ENCODE results near the gene DHX30. TPM values are rescaled to one million over a fixed set of nuclear protein-coding genes. Genes with fewer than 3 reads are reported as not detected.

Gene DHX30
- total and polyA plus RNA-seq, 2 donors (not counting 1 experiment from before 2014, with no cell fraction given), result 27.4 to 47.1 TPM

DNA sequence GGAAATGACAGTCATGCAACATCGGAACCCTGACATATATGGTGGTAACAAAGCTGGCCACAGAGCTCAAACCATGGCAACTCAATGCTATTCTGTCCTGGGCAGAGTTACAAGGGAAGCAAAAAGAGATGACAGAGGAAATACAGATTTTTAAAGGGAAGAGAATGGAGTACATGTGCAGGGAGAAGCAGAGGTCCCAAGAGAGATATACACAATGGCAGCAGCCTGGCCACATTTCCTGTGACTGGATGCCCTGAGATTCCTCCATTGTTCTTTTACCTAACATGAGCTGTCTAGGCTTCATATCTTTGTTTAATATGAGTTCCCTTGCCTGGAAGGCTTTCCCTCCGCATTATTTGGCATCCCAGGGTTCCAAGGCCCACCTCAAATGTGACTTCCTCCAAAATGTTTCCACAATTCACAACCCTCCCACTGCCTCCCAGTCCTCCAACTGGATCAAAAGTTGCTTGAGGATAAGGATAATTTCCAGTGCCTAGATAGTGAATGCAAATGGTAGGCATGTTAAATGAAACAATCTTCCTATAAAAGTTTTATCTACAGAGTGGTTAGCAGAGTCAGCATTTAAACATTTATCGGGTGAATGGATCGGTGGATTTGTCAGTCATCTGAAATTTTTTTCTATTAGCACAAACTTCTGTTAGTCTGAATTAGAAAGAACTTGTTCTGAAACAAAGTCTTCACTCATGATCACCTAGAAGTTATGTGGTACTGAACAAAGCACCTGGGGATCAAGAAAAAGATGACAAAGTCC is 86.2 kb downstream of the DHX30 start:
- Histone ChIP-seq H3K9ac (ENCODE audit: insufficient read depth, low read length) (no peak overlapping the region), H3K79me2 (ENCODE audit: control insufficient read depth, insufficient read depth, low read length) (no peaks in the 10 kb centered on the region), H3K9me3 (ENCODE audit: control insufficient read depth, insufficient read depth, low read depth, low read length) (no peaks in the 10 kb centered on the region), H3K4me2 (ENCODE audit: extremely low read depth, insufficient read depth, low read length) (no peak overlapping the region), H4K20me1 (ENCODE audit: control insufficient read depth, extremely low read depth, insufficient read depth, low read length) (no peaks in the 10 kb centered on the region), H3K4me3 (replicated peaks in 1 of 4; ENCODE audit: control extremely low read depth in 1 of 4, insufficient read depth in 1 of 4, low read depth in 3 of 4, low read length in 4 of 4) (no peak overlapping the region), H3K4me1 (ENCODE audit: control insufficient read depth, extremely low read depth, insufficient read depth, low read length) (no peaks in the 10 kb centered on the region), H3K27ac (ENCODE audit: insufficient read depth, low read length) (no peak overlapping the region), H2AFZ (ENCODE audit: low read length) (no peak overlapping the region), H3K27me3 (ENCODE audit: control insufficient read depth, insufficient read depth, low read length) (no peaks in the 10 kb centered on the region), H3K36me3 (ENCODE audit: control insufficient read depth, insufficient read depth, low read length) (no peaks in the 10 kb centered on the region)
- no peak for DNase-seq (ENCODE audit: low read depth in 2 of 2)
- TF ChIP-seq EZH2 (IDR thresholded peaks at IDR 0.05; ENCODE audit: low read length, missing control alignments), result no peak
- TF ChIP-seq, protein P1, sequence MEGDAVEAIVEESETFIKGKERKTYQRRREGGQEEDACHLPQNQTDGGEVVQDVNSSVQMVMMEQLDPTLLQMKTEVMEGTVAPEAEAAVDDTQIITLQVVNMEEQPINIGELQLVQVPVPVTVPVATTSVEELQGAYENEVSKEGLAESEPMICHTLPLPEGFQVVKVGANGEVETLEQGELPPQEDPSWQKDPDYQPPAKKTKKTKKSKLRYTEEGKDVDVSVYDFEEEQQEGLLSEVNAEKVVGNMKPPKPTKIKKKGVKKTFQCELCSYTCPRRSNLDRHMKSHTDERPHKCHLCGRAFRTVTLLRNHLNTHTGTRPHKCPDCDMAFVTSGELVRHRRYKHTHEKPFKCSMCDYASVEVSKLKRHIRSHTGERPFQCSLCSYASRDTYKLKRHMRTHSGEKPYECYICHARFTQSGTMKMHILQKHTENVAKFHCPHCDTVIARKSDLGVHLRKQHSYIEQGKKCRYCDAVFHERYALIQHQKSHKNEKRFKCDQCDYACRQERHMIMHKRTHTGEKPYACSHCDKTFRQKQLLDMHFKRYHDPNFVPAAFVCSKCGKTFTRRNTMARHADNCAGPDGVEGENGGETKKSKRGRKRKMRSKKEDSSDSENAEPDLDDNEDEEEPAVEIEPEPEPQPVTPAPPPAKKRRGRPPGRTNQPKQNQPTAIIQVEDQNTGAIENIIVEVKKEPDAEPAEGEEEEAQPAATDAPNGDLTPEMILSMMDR (conservative IDR thresholded peaks at IDR 0.05 in 1 of 2, IDR thresholded peaks at IDR 0.05 in 1 of 2; ENCODE audit: low read depth in 1 of 2, low read length in 2 of 2), result no peak

DNA sequence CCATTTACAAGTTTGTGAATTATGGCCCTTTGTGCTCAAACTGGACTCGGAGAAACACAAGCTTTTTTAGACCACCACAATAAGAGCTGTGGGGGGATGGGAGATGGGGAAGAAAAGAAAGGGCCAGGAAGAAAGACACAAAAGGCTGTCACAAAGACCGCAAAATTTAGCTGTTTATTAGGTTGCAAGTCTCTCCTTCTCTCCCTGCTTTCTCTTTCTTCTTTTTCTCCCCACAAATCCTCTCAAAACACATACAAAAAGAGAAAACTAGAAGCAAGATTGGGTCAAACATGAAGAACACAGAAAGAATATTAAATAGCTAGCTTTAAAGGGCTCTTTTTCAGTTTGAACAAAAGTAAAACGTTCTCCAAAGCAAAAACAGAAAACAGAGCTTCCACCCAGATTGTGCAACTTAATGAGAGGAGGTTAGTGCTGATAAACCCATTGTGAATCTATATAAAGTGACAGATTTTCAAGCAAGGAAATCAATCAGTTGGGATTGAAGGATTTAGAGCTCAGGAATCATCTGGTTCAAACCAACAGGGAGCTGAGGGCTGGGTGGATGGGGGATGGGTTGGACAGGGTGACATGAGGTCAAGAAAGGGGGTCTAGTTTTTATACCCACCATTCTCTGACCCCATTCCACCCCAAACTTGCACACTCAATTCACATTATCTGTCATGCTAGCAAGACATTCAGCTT is 87.3 kb downstream of the DHX30 start:
- no peaks in the 10 kb centered on the region for H3K79me2 ChIP-seq (ENCODE audit: control insufficient read depth, insufficient read depth, low read length)
- DNase-seq (ENCODE audit: low read depth in 2 of 2), result no peak
- H3K9ac ChIP-seq (ENCODE audit: insufficient read depth, low read length), result no peak overlapping the region
- no peak for TF ChIP-seq EZH2 (IDR thresholded peaks at IDR 0.05; ENCODE audit: low read length, missing control alignments)
- H3K27me3 ChIP-seq (ENCODE audit: control insufficient read depth, insufficient read depth, low read length), result no peaks in the 10 kb centered on the region
- H4K20me1 ChIP-seq (ENCODE audit: control insufficient read depth, extremely low read depth, insufficient read depth, low read length), result no peaks in the 10 kb centered on the region
- no peak overlapping the region for H3K4me2 ChIP-seq (ENCODE audit: extremely low read depth, insufficient read depth, low read length)
- no peaks in the 10 kb centered on the region for H3K9me3 ChIP-seq (ENCODE audit: control insufficient read depth, insufficient read depth, low read depth, low read length)
- H2AFZ ChIP-seq (ENCODE audit: low read length), result no peak overlapping the region
- no peak overlapping the region for H3K4me3 ChIP-seq (replicated peaks in 1 of 4; ENCODE audit: control extremely low read depth in 1 of 4, insufficient read depth in 1 of 4, low read depth in 3 of 4, low read length in 4 of 4)
- no peak overlapping the region for H3K27ac ChIP-seq (ENCODE audit: insufficient read depth, low read length)
- no peaks in the 10 kb centered on the region for H3K4me1 ChIP-seq (ENCODE audit: control insufficient read depth, extremely low read depth, insufficient read depth, low read length)
- H3K36me3 ChIP-seq (ENCODE audit: control insufficient read depth, insufficient read depth, low read length), result no peaks in the 10 kb centered on the region

DNA sequence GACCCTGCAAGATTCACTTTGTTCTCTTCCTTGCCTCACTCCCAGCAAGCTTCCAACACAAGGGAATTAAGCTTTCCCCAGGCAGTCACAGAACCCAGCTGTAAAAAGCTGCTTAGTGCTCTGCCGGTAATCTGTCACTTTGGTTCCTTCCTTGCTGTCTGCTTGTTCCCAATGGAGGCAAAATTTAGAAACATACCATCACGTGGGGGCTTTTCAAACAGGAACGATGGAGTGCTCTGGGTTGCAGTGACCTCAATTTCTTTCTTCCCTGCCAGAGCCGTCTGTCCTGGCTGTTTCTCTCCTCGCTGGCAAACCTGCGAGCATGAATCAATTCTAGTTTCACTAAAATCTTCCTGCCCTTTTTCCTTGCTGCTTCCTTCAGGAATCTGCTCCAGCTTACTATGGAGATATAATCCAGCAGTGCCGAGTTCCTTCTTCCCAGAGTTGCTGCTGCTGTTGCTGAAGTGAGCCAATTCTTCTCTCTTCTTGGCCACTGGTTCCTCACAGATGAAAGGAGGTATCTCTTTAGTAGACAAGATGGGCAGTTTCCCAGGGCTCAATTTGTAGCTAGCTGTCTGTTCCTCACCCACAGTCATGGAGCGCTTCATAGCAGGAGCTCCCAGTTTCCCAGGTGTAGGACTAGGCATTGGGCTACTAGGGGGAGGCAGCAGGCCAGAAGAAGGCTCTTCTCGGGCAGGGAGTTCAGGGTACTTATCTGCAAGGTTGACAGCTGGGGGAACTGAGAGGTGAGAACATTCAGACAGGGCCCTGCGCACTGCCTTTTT is 88.1 kb downstream of the DHX30 start:
- H3K9ac ChIP-seq (ENCODE audit: insufficient read depth, low read length), result no peak overlapping the region
- H3K4me1 ChIP-seq (ENCODE audit: control insufficient read depth, extremely low read depth, insufficient read depth, low read length), result no peaks in the 10 kb centered on the region
- H3K79me2 ChIP-seq (ENCODE audit: control insufficient read depth, insufficient read depth, low read length), result no peaks in the 10 kb centered on the region
- H2AFZ ChIP-seq (ENCODE audit: low read length), result no peak overlapping the region
- H3K4me2 ChIP-seq (ENCODE audit: extremely low read depth, insufficient read depth, low read length), result no peak overlapping the region
- no peak overlapping the region for H3K4me3 ChIP-seq (replicated peaks in 1 of 4; ENCODE audit: control extremely low read depth in 1 of 4, insufficient read depth in 1 of 4, low read depth in 3 of 4, low read length in 4 of 4)
- TF ChIP-seq, protein P1 (conservative IDR thresholded peaks at IDR 0.05 in 1 of 2, IDR thresholded peaks at IDR 0.05 in 1 of 2; ENCODE audit: low read depth in 1 of 2, low read length in 2 of 2), result no peak
- no peak for TF ChIP-seq EZH2 (IDR thresholded peaks at IDR 0.05; ENCODE audit: low read length, missing control alignments)
- DNase-seq (ENCODE audit: low read depth in 2 of 2), result peak in 1 of 2 donors; percentile 42
- H4K20me1 ChIP-seq (ENCODE audit: control insufficient read depth, extremely low read depth, insufficient read depth, low read length), result no peaks in the 10 kb centered on the region
- no peak overlapping the region for H3K27ac ChIP-seq (ENCODE audit: insufficient read depth, low read length)
- H3K36me3 ChIP-seq (ENCODE audit: control insufficient read depth, insufficient read depth, low read length), result no peaks in the 10 kb centered on the region
- H3K27me3 ChIP-seq (ENCODE audit: control insufficient read depth, insufficient read depth, low read length), result no peaks in the 10 kb centered on the region
- no peaks in the 10 kb centered on the region for H3K9me3 ChIP-seq (ENCODE audit: control insufficient read depth, insufficient read depth, low read depth, low read length)

Data from fibroblast of lung (primary cell).